ENCODE results near the gene EMSY. TPM values are rescaled to one million over a fixed set of nuclear protein-coding genes. Genes with fewer than 3 reads are reported as not detected.

The EMSY gene
- total RNA-seq, 3 donors from 2014 or later: 18.2 to 21.3 (median 19.7) TPM

DNA sequence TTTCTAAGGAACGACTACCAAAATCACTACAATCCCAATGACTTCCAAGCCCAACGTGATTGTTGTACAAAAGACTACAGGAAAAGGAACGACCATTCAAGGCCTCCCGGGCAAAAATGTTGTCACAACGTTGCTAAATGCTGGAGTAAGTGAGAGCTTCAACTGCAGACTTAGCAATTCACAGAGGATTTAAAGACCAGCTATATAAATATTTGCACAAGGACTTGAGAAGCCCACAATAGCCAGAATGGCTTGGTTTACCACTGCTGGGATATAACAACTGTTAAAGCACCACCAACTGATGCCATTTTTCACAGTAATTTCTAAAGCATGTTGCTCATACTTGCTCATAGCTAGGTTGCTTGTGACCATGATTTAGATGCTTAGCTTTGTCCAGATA lies 78.3 kb downstream of the EMSY start:
- H3K4me3 Mint-ChIP-seq: no peak overlapping the region
- H3K4me1 Mint-ChIP-seq (ENCODE audit: low read depth): no peaks in the 10 kb centered on the region
- ATAC-seq (no peak), DNase-seq (no peak)
- peaks cover 35% of the 10 kb centered on the region for H3K36me3 Mint-ChIP-seq (ENCODE audit: insufficient read depth)
- H3K27me3 Mint-ChIP-seq (ENCODE audit: low read depth): no peaks in the 10 kb centered on the region
- no peaks in the 10 kb centered on the region for H3K9me3 Mint-ChIP-seq

DNA sequence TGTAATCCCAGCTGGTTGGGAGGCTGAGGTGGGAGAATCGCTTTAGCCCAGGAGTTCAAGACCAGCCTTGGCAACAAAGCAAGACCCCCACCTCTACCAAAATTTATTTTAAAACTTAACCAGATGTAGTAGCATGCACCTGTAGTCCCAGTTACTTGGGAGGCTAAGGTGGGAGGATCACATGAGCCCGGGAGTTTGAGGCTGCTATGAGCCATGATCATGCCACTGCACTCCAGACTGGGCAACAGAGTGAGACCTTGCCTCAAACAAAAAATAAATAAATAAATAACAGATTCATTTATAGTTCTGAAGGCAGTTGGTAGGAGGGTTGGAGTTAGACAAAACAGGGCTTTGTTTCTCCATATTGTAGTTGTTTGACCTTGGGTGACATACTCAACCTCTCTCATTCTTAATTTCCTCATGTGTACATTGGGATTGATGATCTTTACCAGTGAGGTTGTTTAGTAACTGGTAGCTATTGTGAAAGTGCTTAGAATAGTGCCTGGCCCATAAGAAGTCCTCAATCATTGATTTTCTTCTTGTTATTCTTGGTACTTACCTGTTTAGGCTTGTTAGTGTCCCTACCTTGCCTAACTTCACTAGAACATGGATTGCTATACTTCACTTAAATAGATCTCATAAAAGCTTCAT lies 79.1 kb downstream of the EMSY start:
- ATAC-seq (no peak), DNase-seq (no peak)
- no peaks in the 10 kb centered on the region for H3K27me3 Mint-ChIP-seq (ENCODE audit: low read depth)
- H3K4me3 Mint-ChIP-seq: no peak overlapping the region
- no peaks in the 10 kb centered on the region for H3K4me1 Mint-ChIP-seq (ENCODE audit: low read depth)
- peaks cover 43% of the 10 kb centered on the region for H3K36me3 Mint-ChIP-seq (ENCODE audit: insufficient read depth)
- no peaks in the 10 kb centered on the region for H3K9me3 Mint-ChIP-seq

DNA sequence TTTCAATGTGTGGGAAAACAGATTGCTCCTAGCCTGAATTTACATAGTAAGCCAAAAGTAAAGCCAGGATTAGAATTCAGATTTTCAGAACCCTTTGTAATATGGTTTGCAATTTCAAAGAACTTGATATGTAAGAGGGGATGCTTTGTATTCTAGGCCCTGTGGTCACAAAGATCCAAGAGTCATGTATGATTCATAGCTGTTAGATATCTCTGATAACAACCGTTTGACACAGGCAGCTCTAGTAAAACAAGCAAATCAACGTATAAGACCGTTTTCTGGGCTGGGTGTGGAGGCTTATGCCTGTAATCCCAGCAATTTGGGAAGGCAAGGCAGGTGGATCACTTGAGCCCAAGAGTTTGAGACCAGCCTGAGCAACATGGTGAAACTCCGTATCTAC lies 79.6 kb downstream of the EMSY start:
- Mint-ChIP-seq H3K36me3 (ENCODE audit: insufficient read depth) (peaks cover 46% of the 10 kb centered on the region), H3K4me1 (ENCODE audit: low read depth) (no peaks in the 10 kb centered on the region)
- no peak for ATAC-seq

DNA sequence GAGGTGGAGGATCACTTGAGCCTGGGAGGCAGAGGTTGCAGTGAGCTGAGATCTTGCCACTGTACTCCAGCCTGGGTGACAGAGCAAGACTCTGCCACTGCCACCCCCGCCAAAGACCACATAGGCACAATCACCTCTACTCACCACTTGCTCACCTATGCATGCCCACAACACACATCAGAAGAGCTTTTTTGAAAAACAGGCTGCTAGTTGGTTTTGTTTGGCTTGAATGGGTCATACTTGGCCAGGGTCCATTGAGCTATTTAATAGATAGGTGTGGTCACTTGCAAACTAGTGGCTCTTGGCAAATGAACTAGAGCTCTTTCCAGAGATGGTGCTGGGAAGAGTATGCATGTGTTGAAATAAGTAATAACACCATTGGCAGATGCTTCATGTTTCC lies 80.1 kb downstream of the EMSY start:
- Mint-ChIP-seq H3K4me3 (no peak overlapping the region), H3K4me1 (ENCODE audit: low read depth) (no peaks in the 10 kb centered on the region), H3K27me3 (ENCODE audit: low read depth) (no peaks in the 10 kb centered on the region), H3K9me3 (no peaks in the 10 kb centered on the region), H3K36me3 (ENCODE audit: insufficient read depth) (peaks cover 46% of the 10 kb centered on the region)
- DNase-seq (no peak), ATAC-seq (no peak)

More for the DNA sequence above, 79.6 kb downstream of the EMSY start:
- no peaks in the 10 kb centered on the region for H3K27me3 Mint-ChIP-seq (ENCODE audit: low read depth)
- no peak overlapping the region for H3K4me3 Mint-ChIP-seq
- no peak for DNase-seq
- no peaks in the 10 kb centered on the region for H3K9me3 Mint-ChIP-seq

DNA sequence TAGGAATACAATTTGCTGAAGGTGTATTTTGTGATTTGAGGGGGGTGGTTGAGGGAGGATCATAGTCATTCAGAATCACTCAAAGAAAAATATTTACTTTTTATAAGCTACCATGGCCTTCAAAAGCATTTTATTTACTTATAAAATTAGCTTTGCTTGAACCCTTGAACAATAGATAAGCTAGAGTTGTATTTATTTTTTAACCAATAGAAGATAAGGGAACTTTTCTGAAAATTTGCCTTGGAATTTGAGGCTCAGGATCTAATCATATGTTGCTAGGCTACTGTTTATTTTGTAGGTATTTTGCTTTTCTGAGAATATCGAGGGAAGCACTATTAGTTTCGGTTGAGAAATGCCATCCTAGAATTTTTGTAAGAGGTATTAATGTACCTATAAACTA lies 82.1 kb downstream of the EMSY start:
- no peak overlapping the region for H3K4me3 Mint-ChIP-seq
- H3K36me3 Mint-ChIP-seq (ENCODE audit: insufficient read depth): peaks cover 45% of the 10 kb centered on the region
- ATAC-seq: no peak
- H3K4me1 Mint-ChIP-seq (ENCODE audit: low read depth): no peaks in the 10 kb centered on the region
- DNase-seq: no peak
- no peaks in the 10 kb centered on the region for H3K9me3 Mint-ChIP-seq
- H3K27me3 Mint-ChIP-seq (ENCODE audit: low read depth): no peaks in the 10 kb centered on the region

DNA sequence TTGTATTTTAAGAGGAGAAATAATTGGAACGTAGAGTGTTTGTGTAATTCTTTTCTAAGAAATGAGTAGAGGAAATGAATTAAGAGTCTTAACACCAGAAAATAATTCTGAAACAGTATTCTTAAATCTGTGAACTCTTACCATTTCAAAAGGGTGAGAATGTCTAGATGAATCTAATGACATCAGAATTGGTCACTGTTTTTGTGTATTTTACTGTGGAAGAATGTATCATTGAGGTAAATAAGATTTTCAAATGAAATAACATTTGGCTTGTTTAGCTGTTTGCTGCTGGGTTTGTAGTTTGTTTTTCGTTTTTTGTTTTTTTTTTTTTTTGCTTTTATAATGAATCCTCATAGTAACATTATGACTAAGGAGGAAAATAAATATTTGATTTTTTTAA lies 97.6 kb downstream of the EMSY start:
- DNase-seq (no peak), ATAC-seq (no peak)

DNA sequence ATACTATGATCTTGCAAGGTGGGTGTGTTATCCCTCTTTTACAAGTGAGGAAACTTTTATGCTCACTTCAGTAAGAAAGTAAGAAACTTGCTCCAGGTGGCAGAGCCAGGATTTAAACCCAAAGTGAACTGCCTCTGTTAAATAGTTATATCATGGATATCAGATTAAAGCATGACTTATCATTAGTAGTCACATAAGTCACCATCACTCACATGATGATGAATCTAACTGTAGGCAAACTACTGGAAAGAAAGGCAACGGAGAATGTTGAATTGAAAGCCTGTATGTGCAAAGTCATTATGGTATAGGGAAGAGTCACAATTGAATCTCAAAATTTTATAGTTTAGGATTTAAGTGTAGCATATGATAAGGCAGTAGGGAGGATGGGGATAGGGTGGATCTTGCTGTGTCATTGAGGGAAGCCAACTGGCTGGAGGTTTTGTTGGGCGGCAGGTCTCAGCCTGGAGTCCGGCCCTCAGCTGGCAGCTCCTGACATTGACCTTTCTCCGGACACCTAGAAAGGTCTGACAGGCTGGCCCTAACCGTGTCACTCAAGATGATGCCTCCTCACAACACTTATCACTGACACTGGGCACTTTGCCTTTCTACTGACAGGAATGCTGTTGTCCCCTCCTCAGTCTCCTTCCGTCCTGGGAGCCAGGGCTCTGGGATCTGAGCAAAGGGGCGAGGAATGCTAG lies 98.3 kb downstream of the EMSY start:
- peaks cover 3% of the 10 kb centered on the region for H3K4me1 Mint-ChIP-seq (ENCODE audit: low read depth)

More for the DNA sequence above, 97.6 kb downstream of the EMSY start:
- Mint-ChIP-seq H3K4me1 (ENCODE audit: low read depth) (peaks cover 3% of the 10 kb centered on the region), H3K4me3 (no peak overlapping the region), H3K36me3 (ENCODE audit: insufficient read depth) (peaks cover 48% of the 10 kb centered on the region), H3K27me3 (ENCODE audit: low read depth) (no peaks in the 10 kb centered on the region), H3K9me3 (no peaks in the 10 kb centered on the region)

DNA sequence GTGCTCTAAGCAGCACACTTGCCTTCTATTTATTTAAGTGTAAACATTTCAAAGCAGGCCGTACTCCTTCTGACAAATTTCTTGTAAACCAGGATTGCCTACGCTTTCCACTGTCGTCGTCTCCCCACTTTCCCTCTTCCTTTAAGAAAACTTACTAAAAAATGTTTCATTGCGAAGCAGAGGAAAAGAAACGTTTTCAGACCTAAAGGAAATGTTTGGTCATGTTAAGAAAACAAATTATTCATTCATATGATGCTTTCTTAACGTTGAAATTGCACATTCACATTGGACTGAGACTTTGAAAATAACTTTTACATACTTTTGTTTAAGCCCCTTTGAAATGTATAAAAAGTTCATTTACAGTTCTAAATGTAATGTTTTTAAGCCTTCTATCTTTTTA lies 106.0 kb downstream of the EMSY start:
- Mint-ChIP-seq H3K36me3 (ENCODE audit: insufficient read depth) (peaks cover 18% of the 10 kb centered on the region), H3K9me3 (no peaks in the 10 kb centered on the region), H3K4me3 (no peak overlapping the region), H3K4me1 (ENCODE audit: low read depth) (peaks cover 3% of the 10 kb centered on the region), H3K27me3 (ENCODE audit: low read depth) (no peaks in the 10 kb centered on the region)
- no peak for ATAC-seq
- DNase-seq: no peak

More for the DNA sequence above, 98.3 kb downstream of the EMSY start:
- Mint-ChIP-seq H3K27me3 (ENCODE audit: low read depth) (no peaks in the 10 kb centered on the region), H3K9me3 (no peaks in the 10 kb centered on the region), H3K36me3 (ENCODE audit: insufficient read depth) (peaks cover 45% of the 10 kb centered on the region), H3K4me3 (no peak overlapping the region)
- ATAC-seq (no peak), DNase-seq (no peak)

DNA sequence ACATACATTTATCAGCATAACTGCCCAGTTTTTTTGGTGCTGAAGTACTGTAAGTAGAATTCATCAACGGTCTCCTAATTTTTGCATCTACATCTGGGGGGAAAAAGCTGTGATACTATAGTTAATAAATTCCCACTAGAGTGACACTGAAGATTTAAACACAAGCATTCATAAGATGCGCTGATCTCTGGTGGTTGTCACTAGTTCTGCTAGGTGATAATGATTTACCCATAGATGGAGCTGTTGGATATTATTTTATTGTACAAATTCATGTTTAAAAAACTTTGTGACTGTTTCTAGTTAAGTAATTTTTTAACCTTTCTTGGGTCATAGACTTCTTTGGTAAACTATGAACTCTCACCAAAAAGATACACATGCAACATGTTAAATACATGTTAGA lies 106.6 kb downstream of the EMSY start:
- Mint-ChIP-seq H3K4me3 (no peak overlapping the region), H3K9me3 (no peaks in the 10 kb centered on the region), H3K27me3 (ENCODE audit: low read depth) (no peaks in the 10 kb centered on the region), H3K36me3 (ENCODE audit: insufficient read depth) (peaks cover 13% of the 10 kb centered on the region), H3K4me1 (ENCODE audit: low read depth) (no peaks in the 10 kb centered on the region)
- DNase-seq (no peak), ATAC-seq (no peak)

DNA sequence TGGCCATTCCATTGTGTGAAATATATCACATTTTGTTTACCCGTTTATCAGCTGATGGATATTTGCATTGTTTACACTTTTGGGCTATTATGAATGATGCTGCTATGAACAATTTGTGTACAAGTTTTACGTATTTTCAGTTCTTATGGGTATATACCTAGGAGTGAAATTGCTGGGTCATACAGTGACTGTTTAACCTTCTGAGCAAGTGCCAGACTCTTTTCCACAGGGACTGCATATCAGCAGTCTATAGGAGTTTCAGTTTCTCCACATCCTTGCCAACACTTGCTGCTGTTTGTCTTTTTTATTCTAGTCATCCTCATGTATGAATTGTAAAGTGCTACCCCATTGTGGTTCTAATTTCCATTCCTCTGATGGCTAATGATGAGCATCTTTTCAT lies 108.2 kb downstream of the EMSY start:
- H3K27me3 Mint-ChIP-seq (ENCODE audit: low read depth): no peaks in the 10 kb centered on the region
- DNase-seq (no peak), ATAC-seq (no peak)
- H3K9me3 Mint-ChIP-seq: no peaks in the 10 kb centered on the region
- peaks cover 10% of the 10 kb centered on the region for H3K36me3 Mint-ChIP-seq (ENCODE audit: insufficient read depth)
- H3K4me1 Mint-ChIP-seq (ENCODE audit: low read depth): no peaks in the 10 kb centered on the region
- no peak overlapping the region for H3K4me3 Mint-ChIP-seq

DNA sequence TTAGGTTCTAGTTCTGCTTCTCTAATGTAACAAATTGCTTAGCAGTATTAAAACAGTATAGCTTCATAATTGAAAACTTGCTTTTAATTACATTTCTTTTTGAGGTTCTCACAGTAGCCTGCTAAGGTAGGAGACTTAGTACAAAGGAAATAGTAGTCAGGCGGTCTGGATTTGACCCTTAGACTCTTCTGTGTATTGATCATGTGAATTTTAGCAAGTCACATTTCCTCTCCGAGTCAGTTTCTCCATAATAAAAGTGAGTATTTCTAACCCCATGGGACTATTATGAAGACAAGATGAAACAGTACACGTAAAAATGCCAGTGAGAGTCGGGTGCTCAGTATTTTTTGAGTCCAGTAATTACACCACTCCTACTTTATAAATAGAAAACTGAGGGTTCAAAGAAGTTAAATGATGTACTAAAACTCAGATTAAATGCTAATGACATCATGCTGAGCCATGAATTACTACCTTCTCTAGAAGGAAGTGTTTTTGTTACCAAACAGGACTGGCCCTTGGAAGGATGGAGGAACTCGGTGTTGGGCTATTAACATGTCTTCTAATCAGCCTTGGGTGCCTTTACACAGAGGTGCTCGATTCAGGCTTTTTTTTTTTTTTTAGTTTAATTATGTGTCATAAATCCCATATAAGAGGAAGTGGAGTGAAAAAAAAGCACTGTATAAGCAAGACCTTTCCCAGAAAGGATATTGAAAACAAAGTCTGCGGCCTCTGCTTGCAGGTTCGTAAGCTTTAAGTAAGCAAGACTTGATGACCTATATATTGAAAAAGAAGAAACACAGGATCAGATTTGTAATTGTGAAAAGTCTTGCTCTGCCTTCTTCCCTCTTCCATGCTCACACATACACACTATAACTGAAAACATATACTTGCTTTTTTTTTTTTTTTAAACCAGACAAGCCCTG lies 109.0 kb downstream of the EMSY start:
- peaks cover 4% of the 10 kb centered on the region for H3K4me1 Mint-ChIP-seq (ENCODE audit: low read depth)
- H3K4me3 Mint-ChIP-seq: no peak overlapping the region
- H3K27me3 Mint-ChIP-seq (ENCODE audit: low read depth): no peaks in the 10 kb centered on the region
- no peak for DNase-seq
- peaks cover 9% of the 10 kb centered on the region for H3K36me3 Mint-ChIP-seq (ENCODE audit: insufficient read depth)
- no peaks in the 10 kb centered on the region for H3K9me3 Mint-ChIP-seq
- ATAC-seq: no peak

DNA sequence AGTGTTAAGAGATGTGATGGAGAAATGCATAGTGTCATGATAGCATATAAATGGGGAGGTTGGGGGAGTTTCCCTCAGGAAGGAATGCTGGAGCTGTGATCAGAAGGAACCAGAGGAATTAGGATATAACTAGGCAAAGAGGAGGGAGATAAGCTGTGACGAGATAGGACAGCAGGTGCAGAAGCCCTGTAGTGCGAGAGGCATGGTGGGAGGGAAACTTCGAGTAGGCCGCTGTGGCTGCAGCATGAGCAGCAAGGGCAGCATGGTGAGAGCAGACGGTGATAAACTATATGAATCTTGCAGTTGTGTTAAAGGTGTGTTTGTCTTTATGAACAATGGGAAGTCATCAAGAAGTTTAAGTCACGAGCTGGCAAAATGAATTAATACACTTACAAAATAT lies 109.9 kb downstream of the EMSY start:
- Mint-ChIP-seq H3K9me3 (no peaks in the 10 kb centered on the region), H3K4me1 (ENCODE audit: low read depth) (peaks cover 6% of the 10 kb centered on the region), H3K27me3 (ENCODE audit: low read depth) (no peaks in the 10 kb centered on the region), H3K36me3 (ENCODE audit: insufficient read depth) (peaks cover 5% of the 10 kb centered on the region), H3K4me3 (no peak overlapping the region)
- DNase-seq (no peak), ATAC-seq (no peak)

DNA sequence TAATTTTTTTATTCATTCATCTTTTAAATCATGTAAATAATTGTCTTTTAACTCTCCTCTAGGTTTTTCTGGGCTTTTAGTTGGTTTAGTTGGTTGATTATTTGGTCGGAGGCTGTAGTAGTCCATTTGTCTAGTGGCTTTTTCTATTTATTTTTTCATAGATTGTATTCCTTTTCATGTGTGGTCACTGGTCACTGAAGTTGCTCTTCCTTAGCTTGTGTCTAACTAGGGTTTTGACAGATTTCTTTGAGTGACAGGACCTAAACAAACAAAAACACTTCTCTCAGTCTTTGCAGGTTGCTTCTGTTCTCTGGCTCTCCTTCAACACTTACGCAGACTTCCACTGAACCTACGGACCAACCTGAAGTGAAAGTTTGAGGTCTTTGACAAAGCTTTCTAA lies 112.6 kb downstream of the EMSY start:
- no peak for ATAC-seq
- DNase-seq: no peak
- peaks cover 6% of the 10 kb centered on the region for H3K27me3 Mint-ChIP-seq (ENCODE audit: low read depth)
- H3K36me3 Mint-ChIP-seq (ENCODE audit: insufficient read depth): no peaks in the 10 kb centered on the region
- peaks cover 19% of the 10 kb centered on the region for H3K4me1 Mint-ChIP-seq (ENCODE audit: low read depth)
- no peak overlapping the region for H3K4me3 Mint-ChIP-seq
- no peaks in the 10 kb centered on the region for H3K9me3 Mint-ChIP-seq

DNA sequence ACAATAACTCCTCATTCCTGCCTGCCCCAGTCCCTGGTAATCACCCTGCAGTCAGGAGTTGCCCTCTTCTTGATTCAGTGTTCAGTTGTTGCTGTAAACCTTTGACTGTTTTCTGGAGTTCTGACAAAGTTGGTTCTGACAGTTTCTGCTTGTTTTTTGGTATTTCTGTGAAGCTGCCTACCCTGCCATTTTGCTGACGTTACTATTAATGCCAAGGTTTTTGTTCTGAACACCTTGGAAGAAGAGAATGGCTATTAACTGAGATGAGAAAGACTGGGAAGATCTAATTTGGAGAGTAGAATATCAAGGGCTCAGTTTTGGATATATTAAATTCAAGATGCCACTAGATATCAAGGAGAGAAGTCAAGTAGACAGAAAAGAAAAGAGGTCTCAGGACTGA lies 113.7 kb downstream of the EMSY start:
- no peaks in the 10 kb centered on the region for H3K36me3 Mint-ChIP-seq (ENCODE audit: insufficient read depth)
- no peak for ATAC-seq
- DNase-seq: no peak
- H3K4me1 Mint-ChIP-seq (ENCODE audit: low read depth): peaks cover 19% of the 10 kb centered on the region
- H3K4me3 Mint-ChIP-seq: no peak overlapping the region
- peaks cover 6% of the 10 kb centered on the region for H3K27me3 Mint-ChIP-seq (ENCODE audit: low read depth)
- H3K9me3 Mint-ChIP-seq: no peaks in the 10 kb centered on the region

All from activated T-cell treated with anti-CD3 and anti-CD28 coated beads, Interleukin-2, amount 50 U/mL, for 4 hours (primary cell).